ENCODE results near the gene EHBP1L1.

The EHBP1L1 gene

GRCh38 chr11:65581928-65582327, 6.1 kb downstream of the EHBP1L1 start:
- H3K4me1 ChIP-seq (ENCODE audit: control insufficient read depth, insufficient read depth, low read length), result no peaks in the 10 kb centered on the region
- TF ChIP-seq ZIC2 (tag by site-specific recombination; IDR thresholded peaks at IDR 0.05) (peak; percentile 41; the same call in 1 of the 2 replicates), GLIS2 (tag by site-specific recombination; IDR thresholded peaks at IDR 0.05) (peak; percentile 48), GLIS1 (tag by site-specific recombination; IDR thresholded peaks at IDR 0.05) (peak; percentile 81), TSHZ1 (tag by site-specific recombination; IDR thresholded peaks at IDR 0.05; ENCODE audit: borderline replicate concordance) (no peak), ZNF776 (tag by site-specific recombination; IDR thresholded peaks at IDR 0.05; ENCODE audit: borderline replicate concordance) (no peak), ZNF48 (tag by site-specific recombination; IDR thresholded peaks at IDR 0.05) (no peak)
- TF ChIP-seq, protein P1, sequence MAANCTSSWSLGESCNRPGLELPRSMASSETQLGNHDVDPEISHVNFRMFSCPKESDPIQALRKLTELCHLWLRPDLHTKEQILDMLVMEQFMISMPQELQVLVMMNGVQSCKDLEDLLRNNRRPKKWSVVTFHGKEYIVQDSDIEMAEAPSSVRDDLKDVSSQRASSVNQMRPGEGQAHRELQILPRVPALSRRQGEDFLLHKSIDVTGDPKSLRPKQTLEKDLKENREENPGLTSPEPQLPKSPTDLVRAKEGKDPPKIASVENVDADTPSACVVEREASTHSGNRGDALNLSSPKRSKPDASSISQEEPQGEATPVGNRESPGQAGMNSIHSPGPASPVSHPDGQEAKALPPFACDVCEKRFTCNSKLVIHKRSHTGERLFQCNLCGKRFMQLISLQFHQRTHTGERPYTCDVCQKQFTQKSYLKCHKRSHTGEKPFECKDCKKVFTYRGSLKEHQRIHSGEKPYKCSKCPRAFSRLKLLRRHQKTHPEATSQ (tag by site-specific recombination; IDR thresholded peaks at IDR 0.05), result no peak
- H3K27ac ChIP-seq (ENCODE audit: extremely low read depth, low read depth, low read length), result no peak overlapping the region
- POLR2A ChIA-PET, result interaction anchor here (0.7 kb wide), 2 partner anchors 31 to 81 kb away, joined by 4 to 6 read pairs; no protein-coding TSS in a partner anchor
- CTCF ChIA-PET, result interaction anchor here (1.7 to 1.9 kb wide), 2 partner anchors 11 to 12 kb away, joined by 4 read pairs; no protein-coding TSS in a partner anchor
- H3K36me3 ChIP-seq (ENCODE audit: control insufficient read depth in 2 of 2, insufficient read depth in 1 of 2, low read length in 2 of 2), result peaks cover 0 to 7% of the 10 kb centered on the region in 2 experiments; a peak in 1 of 3 replicates
- no peaks in the 10 kb centered on the region for H3K9me3 ChIP-seq (ENCODE audit: control insufficient read depth, insufficient read depth, low read depth, low read length)
- H3K4me3 ChIP-seq (ENCODE audit: low read depth, low read length), result no peak overlapping the region

- Histone ChIP-seq H3K27ac (ENCODE audit: extremely low read depth, low read depth, low read length) (no peak overlapping the region), H3K4me3 (ENCODE audit: low read depth, low read length) (no peak overlapping the region), H3K36me3 (ENCODE audit: control insufficient read depth in 2 of 2, insufficient read depth in 1 of 2, low read length in 2 of 2) (peaks cover 0 to 7% of the 10 kb centered on the region in 2 experiments; a peak in 1 of 3 replicates), H3K9me3 (ENCODE audit: control insufficient read depth, insufficient read depth, low read depth, low read length) (no peaks in the 10 kb centered on the region), H3K4me1 (ENCODE audit: control insufficient read depth, insufficient read depth, low read length) (no peaks in the 10 kb centered on the region)
- ChIA-PET CTCF (interaction anchor here (1.7 kb wide), 1 partner anchor 11 kb away, joined by 6 read pairs; no protein-coding TSS in a partner anchor), POLR2A (interaction anchor here (0.9 to 1.3 kb wide), 2 partner anchors 11 to 31 kb away, joined by 3 read pairs; no protein-coding TSS in a partner anchor)
- TF ChIP-seq ZNF169 (tag by site-specific recombination; IDR thresholded peaks at IDR 0.05) (no peak), ZBTB7A (tag by site-specific recombination; IDR thresholded peaks at IDR 0.05; ENCODE audit: low read depth) (no peak), ZNF404 (tag by site-specific recombination; IDR thresholded peaks at IDR 0.05) (no peak), KLF16 (tag by site-specific recombination; IDR thresholded peaks at IDR 0.05) (no peak), ZEB2 (tag by site-specific recombination; IDR thresholded peaks at IDR 0.05) (no peak), ZNF132 (tag by site-specific recombination; IDR thresholded peaks at IDR 0.05; ENCODE audit: borderline replicate concordance) (no peak), ZNF560 (tag by site-specific recombination; IDR thresholded peaks at IDR 0.05; ENCODE audit: borderline replicate concordance) (no peak), RBAK (tag by site-specific recombination; IDR thresholded peaks at IDR 0.05) (no peak), ZFP41 (tag by site-specific recombination; IDR thresholded peaks at IDR 0.05; ENCODE audit: borderline replicate concordance) (no peak), ZBTB26 (tag by site-specific recombination; optimal IDR thresholded peaks at IDR 0.05) (no peak), TSHZ1 (tag by site-specific recombination; IDR thresholded peaks at IDR 0.05; ENCODE audit: borderline replicate concordance) (no peak), ZNF626 (tag by site-specific recombination; IDR thresholded peaks at IDR 0.05) (no peak), KLF7 (tag by site-specific recombination; IDR thresholded peaks at IDR 0.05; ENCODE audit: borderline replicate concordance) (no peak), ZNF677 (tag by site-specific recombination; IDR thresholded peaks at IDR 0.05) (no peak), ZNF426 (tag by site-specific recombination; IDR thresholded peaks at IDR 0.05) (no peak), ZNF561 (tag by site-specific recombination; IDR thresholded peaks at IDR 0.05; ENCODE audit: borderline replicate concordance) (no peak)
- TF ChIP-seq, protein P2, sequence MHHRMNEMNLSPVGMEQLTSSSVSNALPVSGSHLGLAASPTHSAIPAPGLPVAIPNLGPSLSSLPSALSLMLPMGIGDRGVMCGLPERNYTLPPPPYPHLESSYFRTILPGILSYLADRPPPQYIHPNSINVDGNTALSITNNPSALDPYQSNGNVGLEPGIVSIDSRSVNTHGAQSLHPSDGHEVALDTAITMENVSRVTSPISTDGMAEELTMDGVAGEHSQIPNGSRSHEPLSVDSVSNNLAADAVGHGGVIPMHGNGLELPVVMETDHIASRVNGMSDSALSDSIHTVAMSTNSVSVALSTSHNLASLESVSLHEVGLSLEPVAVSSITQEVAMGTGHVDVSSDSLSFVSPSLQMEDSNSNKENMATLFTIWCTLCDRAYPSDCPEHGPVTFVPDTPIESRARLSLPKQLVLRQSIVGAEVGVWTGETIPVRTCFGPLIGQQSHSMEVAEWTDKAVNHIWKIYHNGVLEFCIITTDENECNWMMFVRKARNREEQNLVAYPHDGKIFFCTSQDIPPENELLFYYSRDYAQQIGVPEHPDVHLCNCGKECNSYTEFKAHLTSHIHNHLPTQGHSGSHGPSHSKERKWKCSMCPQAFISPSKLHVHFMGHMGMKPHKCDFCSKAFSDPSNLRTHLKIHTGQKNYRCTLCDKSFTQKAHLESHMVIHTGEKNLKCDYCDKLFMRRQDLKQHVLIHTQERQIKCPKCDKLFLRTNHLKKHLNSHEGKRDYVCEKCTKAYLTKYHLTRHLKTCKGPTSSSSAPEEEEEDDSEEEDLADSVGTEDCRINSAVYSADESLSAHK (tag by site-specific recombination; IDR thresholded peaks at IDR 0.05), result no peak
These were observed 7.7 kb downstream of the EHBP1L1 start for GRCh38 chr11:65583589-65583988.
